Mammary epithelial cell (primary cell): ENCODE results near the gene PPFIA2.
A peak's percentile ranks its signal among the peaks of the same experiment; 100 is the strongest.

ENCODE experiments used
- CTCF ChIP-seq, 2 donors: IDR thresholded peaks in 1 of 2; conservative IDR thresholded peaks in 1 of 2; 2 replicates each; pipeline ENCODE4 v1.5.1; 2011 to 2012; ENCODE audit warnings: inconsistent platforms in 2 of 2, low read length in 2 of 2, mild to moderate bottlenecking in 2 of 2, control low read depth in 1 of 2, low read depth in 1 of 2; ENCODE audit not compliant: insufficient read depth in 1 of 2; ENCODE audit errors: extremely low read depth in 1 of 2
- EZH2 ChIP-seq: IDR thresholded peaks from 2 replicates; pipeline ENCODE4 v1.6.1; 2012; ENCODE audit warnings: low read length, inconsistent platforms, borderline replicate concordance

- TF ChIP-seq CTCF (conservative IDR thresholded peaks at IDR 0.05 in 1 of 2, IDR thresholded peaks at IDR 0.05 in 1 of 2; ENCODE audit: extremely low read depth in 1 of 2, insufficient read depth in 1 of 2, low read depth in 1 of 2, low read length in 2 of 2) (no peak), EZH2 (peak; percentile 54)
Observed at GRCh38 chr12:81758421-81759189, 545 bp downstream of the PPFIA2 start.
